Stimulated activated CD8-positive, alpha-beta memory T cell treated with anti-CD3 and anti-CD28 coated beads, Interleukin-4, amount 100 ng/mL, for 4 hours (primary cell): Measurements from ENCODE around the gene PGS1.
A peak's percentile ranks its signal among the peaks of the same experiment; 100 is the strongest.
"Not testable (repeated sequence)": the region's sequence is repeated elsewhere in the genome, so short reads cannot be mapped to it uniquely, and the experiment has no call there.

Experiments
- DNase-seq, 2 donors: peaks; one replicate each; pipeline ENCODE4 v3.0.0-alpha.2; 2020; ENCODE audit warnings: low read depth in 2 of 2, low spot score in 1 of 2

Gene PGS1

GRCh38 chr17:78378225-78379130 is at the start of gene PGS1:
PGS1 (plus strand) TSS chr17:78378649; CDS start chr17:78378666, 17 bp downstream.
- peak; percentile 60 to 65 for DNase-seq

- peak in 1 of 2 donors; percentile 31 for DNase-seq
Observed at GRCh38 chr17:78329263-78330059, 49.0 kb upstream of the PGS1 start.

GRCh38 chr17:78330570-78331224 is 47.8 kb upstream of the PGS1 start:
- no peak for DNase-seq

- not testable (repeated sequence) for DNase-seq
Observed at GRCh38 chr17:78331355-78331754, 47.1 kb upstream of the PGS1 start.

- no peak for DNase-seq
Observed at GRCh38 chr17:78332991-78333390, 45.5 kb upstream of the PGS1 start.

- no peak for DNase-seq
Observed at GRCh38 chr17:78335209-78335608, 43.2 kb upstream of the PGS1 start.

- DNase-seq, result no peak
Observed at GRCh38 chr17:78337244-78338109, 41.0 kb upstream of the PGS1 start.

- DNase-seq, result no peak
Observed at GRCh38 chr17:78338486-78339259, 39.8 kb upstream of the PGS1 start.

- no peak for DNase-seq
Observed at GRCh38 chr17:78340183-78340955, 38.1 kb upstream of the PGS1 start.

- DNase-seq, result no peak
Observed at GRCh38 chr17:78341559-78342448, 36.6 kb upstream of the PGS1 start.

GRCh38 chr17:78342449-78343186 is 35.8 kb upstream of the PGS1 start:
- no peak for DNase-seq

GRCh38 chr17:78343187-78343542 is 35.3 kb upstream of the PGS1 start:
- no peak for DNase-seq

- peak; percentile 44 to 53 for DNase-seq
Observed at GRCh38 chr17:78343543-78344201, 34.8 kb upstream of the PGS1 start.

GRCh38 chr17:78344666-78345065 is 33.8 kb upstream of the PGS1 start:
- no peak for DNase-seq

GRCh38 chr17:78345172-78345571 is 33.3 kb upstream of the PGS1 start:
- no peak for DNase-seq

- DNase-seq, result no peak
Observed at GRCh38 chr17:78345791-78346494, 32.5 kb upstream of the PGS1 start.
